ENCODE results near the gene EFNA2.

DNA sequence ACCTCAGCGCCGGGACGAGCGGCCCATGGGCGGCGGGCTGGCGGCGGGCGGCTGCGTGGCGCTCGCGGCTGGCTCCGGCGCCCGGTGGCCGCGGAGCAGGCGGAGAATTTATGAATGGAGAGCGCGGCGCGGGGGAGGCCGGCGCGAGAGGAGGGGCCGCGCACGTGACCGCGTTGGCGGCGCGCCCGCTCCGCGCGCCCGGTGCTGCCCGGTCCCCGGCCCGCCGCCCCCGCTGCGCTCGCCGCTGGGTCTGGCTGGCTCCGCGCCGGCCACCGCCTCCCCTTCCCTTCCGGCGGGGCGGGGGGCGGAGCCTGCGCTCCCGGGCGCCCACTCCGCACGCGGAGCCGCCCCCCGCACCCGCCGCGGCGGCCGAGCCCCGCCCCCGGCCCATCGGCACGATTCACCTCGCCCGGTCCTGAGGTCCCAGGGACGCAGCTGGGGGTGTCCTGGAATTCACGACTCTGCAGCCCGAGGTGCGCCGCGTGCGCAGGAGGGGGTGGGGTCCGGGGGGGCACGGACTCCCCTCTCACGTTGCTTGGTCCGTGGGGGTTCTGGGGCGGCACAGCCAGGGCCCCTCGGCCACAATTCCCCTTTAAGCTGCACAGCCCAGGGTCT, 47.8 kb upstream of the EFNA2 start, which contains the start of gene CBARP:
- TF ChIP-seq, protein P1, sequence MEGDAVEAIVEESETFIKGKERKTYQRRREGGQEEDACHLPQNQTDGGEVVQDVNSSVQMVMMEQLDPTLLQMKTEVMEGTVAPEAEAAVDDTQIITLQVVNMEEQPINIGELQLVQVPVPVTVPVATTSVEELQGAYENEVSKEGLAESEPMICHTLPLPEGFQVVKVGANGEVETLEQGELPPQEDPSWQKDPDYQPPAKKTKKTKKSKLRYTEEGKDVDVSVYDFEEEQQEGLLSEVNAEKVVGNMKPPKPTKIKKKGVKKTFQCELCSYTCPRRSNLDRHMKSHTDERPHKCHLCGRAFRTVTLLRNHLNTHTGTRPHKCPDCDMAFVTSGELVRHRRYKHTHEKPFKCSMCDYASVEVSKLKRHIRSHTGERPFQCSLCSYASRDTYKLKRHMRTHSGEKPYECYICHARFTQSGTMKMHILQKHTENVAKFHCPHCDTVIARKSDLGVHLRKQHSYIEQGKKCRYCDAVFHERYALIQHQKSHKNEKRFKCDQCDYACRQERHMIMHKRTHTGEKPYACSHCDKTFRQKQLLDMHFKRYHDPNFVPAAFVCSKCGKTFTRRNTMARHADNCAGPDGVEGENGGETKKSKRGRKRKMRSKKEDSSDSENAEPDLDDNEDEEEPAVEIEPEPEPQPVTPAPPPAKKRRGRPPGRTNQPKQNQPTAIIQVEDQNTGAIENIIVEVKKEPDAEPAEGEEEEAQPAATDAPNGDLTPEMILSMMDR (IDR thresholded peaks at IDR 0.05): no peak
- TF ChIP-seq EP300 (IDR thresholded peaks at IDR 0.05): no peak

All from stomach (tissue), 4 donors.